PC-9 (cell line): Measurements from ENCODE around the gene ANKS1B.

ENCODE experiments used
- CTCF ChIP-seq: fragments of 200-600 bp; sonication (generic); conservative IDR thresholded peaks from 2 replicates; pipeline ENCODE4 v1.6.1; 2017; ENCODE audit warnings: mixed run types, antibody characterized with exemption, mild to moderate bottlenecking, moderate library complexity
- EZH2 ChIP-seq: fragments of 200-600 bp; sonication (generic); IDR thresholded peaks from 2 replicates; pipeline ENCODE4 v1.8.0; 2017; ENCODE audit warnings: antibody characterized with exemption, low read depth

- TF ChIP-seq CTCF = no peak
- no peak for TF ChIP-seq EZH2
These were observed 571.0 kb downstream of the ANKS1B start for GRCh38 chr12:99413751-99414150.
